Measurements from ENCODE around the gene UBE2V1.
A peak's percentile ranks its signal among the peaks of the same experiment; 100 is the strongest.
"Not testable (repeated sequence)": the region's sequence is repeated elsewhere in the genome, so short reads cannot be mapped to it uniquely, and the experiment has no call there.

The UBE2V1 gene

GRCh38 chr20:50138120-50138478 is 25.1 kb upstream of the UBE2V1 start:
- DNase-seq: peak in 2 of 56 donors; percentile 41 to 50

- DNase-seq: peak in 11 of 56 donors; percentile 11 to 52 (median 29)
Observed at GRCh38 chr20:50137702-50138101, 24.8 kb upstream of the UBE2V1 start.

GRCh38 chr20:50136822-50137599 is 24.1 kb upstream of the UBE2V1 start:
- DNase-seq: no peak

DNA sequence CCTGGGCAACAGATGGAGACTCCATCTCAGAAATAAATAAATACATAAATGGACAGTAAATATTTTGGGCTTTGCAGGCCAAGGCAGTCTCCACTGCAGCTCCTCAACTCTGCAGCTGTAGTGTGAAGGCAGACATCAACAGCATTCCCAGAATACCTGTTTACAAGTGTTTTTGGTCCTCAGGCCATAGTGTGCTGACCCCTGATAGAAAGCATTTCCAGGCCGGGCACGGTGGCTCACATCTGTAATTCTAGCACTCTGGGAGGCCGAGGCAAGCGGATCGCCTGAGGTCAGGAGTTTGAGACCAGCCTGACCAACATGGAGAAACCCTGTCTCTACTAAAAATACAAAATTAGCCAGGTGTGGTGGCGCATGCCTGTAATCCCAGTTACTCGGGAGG is 22.2 kb upstream of the UBE2V1 start:
- DNase-seq: not testable (repeated sequence)

- no peak for DNase-seq
Observed at GRCh38 chr20:50133474-50134217, 20.7 kb upstream of the UBE2V1 start.

DNA sequence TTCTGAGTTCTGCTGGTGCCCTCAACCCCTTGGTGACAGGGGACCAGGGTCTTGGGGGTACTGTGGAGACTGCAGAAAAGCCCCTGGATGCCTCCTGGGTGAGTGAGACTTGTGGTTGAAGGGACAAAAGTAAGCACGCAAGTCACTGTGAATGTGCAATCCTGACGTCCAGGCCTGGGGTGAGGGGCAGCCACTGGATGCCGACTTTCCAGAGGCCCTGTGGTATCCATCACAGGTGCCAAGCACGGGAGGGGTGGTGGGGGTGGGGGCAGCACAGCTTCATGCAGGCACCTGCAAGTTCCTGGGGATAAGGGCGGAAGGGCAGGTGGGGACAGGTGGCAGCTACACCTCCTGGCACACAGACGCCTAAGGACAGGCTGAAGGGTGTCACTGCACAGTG is 20.1 kb upstream of the UBE2V1 start:
- no peak for DNase-seq

- no peak for DNase-seq
Observed at GRCh38 chr20:50130995-50131394, 18.0 kb upstream of the UBE2V1 start.

DNA sequence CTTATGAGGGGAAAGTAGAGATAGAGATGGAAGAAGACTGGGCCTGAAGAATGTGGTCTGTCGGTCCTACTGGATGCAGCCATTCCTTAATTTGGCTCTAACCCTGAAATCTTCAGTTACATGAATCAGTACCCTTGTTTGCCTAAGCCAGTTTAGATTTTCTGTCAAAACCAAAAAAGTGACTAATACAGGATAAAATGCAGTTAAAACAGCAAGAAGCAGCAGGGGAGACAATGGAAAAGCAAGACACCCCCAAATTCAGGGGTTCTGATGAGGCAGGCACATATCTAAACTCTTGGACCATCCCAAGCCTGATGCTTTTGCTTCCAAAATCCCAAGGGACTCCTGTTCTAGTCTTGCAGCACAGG is 17.4 kb upstream of the UBE2V1 start:
- DNase-seq: no peak

- DNase-seq: no peak
Observed at GRCh38 chr20:50129662-50130355, 16.9 kb upstream of the UBE2V1 start.

DNA sequence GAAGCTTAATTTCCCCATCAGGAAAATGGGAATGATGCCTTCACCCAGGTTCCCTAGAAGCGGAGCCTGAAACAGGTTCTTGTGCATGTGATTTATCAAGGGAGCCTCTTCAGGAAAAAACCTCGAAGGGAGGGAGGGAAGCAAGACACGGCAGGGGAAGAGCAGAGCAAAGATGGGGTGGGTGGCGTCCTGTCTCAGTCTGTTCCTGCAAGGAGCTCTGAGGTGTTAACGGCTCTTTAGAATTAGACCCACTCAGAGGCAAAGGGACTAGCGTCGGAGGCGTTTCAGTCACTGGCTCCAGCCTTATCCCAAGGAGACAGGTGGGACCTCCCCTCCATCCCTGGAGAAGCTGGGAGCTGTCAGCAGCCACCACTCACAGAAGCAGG is 15.6 kb upstream of the UBE2V1 start:
- DNase-seq: no peak

DNA sequence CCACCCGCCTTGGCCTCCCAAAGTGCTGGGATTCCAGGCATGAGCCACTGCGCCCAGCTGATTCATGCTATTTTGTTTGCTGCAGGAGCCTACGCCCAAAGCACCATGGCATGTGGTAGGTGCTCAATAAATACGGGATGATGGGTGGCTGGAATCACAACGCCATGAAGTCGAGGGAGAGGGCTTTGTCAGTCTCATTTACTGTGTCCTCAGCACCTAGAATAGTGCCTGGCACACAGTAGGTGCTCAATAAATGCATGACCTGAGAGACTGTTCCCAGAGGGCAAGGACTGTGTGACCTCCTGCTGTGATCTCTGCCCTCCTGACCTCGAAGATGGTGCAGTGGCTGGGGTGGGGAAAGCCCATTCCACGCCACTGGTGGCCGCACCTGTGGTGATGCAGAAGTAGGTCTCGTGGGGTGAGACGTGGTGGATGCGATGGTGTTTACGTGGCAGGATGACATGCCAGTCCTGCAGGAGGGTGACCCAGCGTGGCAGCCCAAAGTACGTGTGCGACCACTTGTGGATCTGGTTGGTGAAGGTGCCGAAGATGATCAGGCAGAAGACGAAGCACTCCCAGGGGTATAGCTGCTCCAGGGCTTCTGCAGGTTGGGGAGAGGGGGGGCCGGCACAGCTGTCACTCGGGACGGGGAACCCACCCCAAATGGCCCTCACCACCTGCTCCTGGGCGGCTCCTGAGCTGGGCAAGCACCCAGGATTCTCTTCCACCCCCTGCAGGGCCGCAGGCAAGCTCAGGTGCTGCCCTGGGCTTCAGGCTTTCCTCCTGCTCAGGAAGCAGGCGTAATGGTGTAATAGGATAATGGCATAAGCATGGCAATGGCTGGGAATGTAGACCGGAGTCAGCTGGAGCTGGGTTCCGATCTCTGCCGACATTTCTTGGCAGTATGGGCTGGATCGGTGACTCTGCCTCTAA is 14.9 kb upstream of the UBE2V1 start:
- DNase-seq: no peak

DNA sequence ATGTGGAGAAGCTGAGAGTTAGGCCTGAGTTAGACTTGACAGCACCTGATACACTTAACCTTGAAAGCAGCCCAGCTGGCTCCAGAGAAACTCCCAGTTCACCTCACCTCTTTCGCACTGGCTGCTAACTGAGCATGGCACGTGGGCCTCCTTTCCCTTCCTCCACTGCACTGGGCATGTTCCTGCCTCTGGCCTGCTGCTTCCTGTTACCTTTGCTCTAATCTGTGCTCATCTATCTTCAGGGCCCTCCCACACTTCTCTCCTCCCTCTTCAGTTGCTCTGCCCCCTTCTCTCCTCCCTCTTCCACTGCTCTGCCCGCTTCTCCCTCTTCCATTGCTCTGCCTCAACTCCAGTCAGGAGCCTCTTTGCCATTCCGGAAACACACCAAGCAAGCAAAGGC is 13.7 kb upstream of the UBE2V1 start:
- DNase-seq: no peak

- DNase-seq: no peak
Observed at GRCh38 chr20:50125279-50125678, 12.3 kb upstream of the UBE2V1 start.

DNA sequence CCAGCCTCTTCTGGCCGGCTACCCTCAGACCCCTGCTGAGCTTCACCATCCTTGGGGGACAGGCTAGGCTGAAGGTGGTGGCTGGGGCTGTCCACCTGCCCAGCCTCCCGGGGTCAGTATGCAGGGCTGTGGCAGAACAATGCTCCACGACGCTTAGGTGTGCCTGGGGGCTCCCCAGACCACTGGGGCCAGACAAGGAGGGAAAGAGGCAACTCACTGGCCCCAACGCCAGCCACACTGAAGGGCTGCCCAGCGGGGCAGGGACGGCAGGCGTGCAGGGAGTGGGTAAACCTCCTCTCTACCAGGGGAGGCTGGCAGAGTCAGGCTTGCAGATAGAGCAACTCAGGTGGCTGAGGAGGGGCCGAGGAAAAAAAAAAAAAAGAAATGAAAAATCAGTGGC is 11.5 kb upstream of the UBE2V1 start:
- DNase-seq: no peak

GRCh38 chr20:50123418-50123817 is 10.5 kb upstream of the UBE2V1 start:
- no peak for DNase-seq

GRCh38 chr20:50122763-50123162 is 9.8 kb upstream of the UBE2V1 start:
- no peak for DNase-seq

DNA sequence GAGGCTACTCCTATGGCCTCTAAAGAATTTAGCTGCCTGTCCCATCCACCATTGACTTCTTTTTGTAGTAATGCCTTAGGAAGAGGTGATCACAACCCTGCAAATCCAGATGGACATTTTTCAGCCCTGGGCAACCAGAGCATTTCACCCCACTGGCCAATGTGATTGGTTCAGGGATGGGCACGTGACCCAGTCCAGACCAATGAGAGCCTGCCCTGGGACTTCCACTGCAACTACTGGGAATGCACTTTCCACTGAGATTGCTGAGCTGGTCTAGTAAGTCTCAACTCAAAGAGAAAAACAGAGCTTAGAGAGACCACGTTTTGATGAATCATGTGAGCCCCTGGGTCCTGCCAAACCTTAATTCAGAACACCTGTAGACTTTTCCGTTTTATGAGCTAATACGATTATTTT is 8.9 kb upstream of the UBE2V1 start:
- no peak for DNase-seq

DNA sequence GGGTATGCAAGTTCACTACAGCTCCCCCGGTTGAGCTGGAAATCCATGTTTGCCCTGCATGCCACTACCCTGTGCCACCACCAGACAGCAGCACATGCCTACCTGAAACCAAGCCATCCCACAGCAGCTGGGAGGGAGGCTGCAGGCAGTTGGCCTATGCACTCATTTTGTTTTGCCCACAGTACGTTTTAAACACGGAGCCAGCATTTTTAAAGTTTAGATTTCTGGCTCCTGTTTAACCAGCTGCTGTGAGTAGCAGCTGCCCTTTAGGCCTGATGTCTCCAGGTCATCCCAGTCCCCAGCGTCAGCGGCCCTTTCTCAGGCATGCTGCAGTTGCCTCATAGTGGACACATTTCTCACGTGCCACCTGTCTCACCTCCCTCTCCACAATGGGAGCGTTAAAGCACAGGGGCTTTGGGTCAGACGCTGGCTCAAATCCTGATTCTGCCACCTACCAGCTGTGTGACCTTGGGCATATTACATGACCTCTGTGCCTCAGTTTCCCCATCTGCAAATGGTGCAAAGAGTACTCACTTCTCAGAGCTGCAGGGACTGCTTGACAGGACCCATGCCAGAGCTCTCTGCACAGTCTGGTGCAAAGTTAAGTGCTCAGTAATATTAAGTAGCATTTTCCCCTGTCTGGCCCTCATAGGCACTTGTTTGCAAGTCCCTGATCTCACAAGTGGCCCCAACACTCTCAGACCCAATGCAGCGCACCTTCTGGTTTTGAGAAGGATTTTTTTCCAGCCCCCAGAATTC is 8.2 kb upstream of the UBE2V1 start:
- peak in 47 of 56 donors; percentile 12 to 77 (median 56) for DNase-seq

GRCh38 chr20:50118203-50118602 is 5.3 kb upstream of the UBE2V1 start:
- no peak for DNase-seq

GRCh38 chr20:50116368-50116999 is 3.5 kb upstream of the UBE2V1 start:
- peak in 2 of 56 donors; percentile 12 to 18 for DNase-seq
